Stomach (tissue), 4 donors: ENCODE results near the gene RTN4R.

ENCODE experiments used
- CTCF ChIP-seq, 7 experiments: fragments of 450-650 bp in 4 of 7; fragments of 200-600 bp in 3 of 7; sonication (generic) in 3 of 7; IDR thresholded peaks; one replicate each; pipeline ENCODE4 v1.5.1; 2016 to 2019; ENCODE audit warnings: antibody characterized with exemption in 7 of 7, control low read depth in 2 of 7, mild to moderate bottlenecking in 1 of 7
- POLR2AphosphoS5 ChIP-seq, 3 donors: sonication (generic); formaldehyde crosslinking; IDR thresholded peaks; one replicate each; pipeline ENCODE4 v1.6.1; 2016; ENCODE audit warnings: antibody characterized with exemption in 3 of 3

DNA sequence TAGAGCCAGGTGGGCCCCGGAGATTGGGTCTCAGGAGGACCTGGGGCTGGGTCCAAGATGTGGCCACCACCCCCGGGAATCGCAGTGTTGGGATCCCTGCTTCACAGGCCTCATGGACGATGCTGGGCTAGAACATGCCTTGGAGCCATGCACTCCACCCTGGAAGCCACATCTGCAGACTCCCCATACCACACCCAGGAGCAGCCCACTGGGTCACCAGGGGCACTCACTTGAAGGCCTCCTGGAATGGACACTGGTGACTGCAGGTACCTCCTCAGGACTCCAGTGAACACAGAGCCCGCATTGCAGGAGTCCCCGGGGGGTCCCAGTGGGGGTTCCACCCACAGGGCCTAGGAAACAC is 25.0 kb downstream of the RTN4R start:
- TF ChIP-seq CTCF (IDR thresholded peaks at IDR 0.05): no peak
- TF ChIP-seq POLR2AphosphoS5 (IDR thresholded peaks at IDR 0.05): no peak
